Stimulated activated CD4-positive, alpha-beta T cell treated with anti-CD3 and anti-CD28 coated beads, Interleukin-2, amount 100 ng/mL, for 48 hours (primary cell): Measurements from ENCODE around the gene TOMM40.
"Not testable (repeated sequence)": the region's sequence is repeated elsewhere in the genome, so short reads cannot be mapped to it uniquely, and the experiment has no call there.

ENCODE experiments used
- DNase-seq, 2 donors: peaks; one replicate each; pipeline ENCODE4 v3.0.0-alpha.2; 2020

Gene TOMM40

GRCh38 chr19:44891016-44891882 is at the start of gene TOMM40:
Gene TOMM40 (plus strand): TSS chr19:44891254. CDS start chr19:44891416, 162 bp downstream.
- peak; percentile 99 for DNase-seq

- no peak for DNase-seq
Observed at GRCh38 chr19:44845286-44845611, 45.8 kb upstream of the TOMM40 start.

- peak; percentile 94 to 98 for DNase-seq
Observed at GRCh38 chr19:44845612-44846454, 45.2 kb upstream of the TOMM40 start, which contains the start of gene NECTIN2. Gene NECTIN2 (plus strand): TSS chr19:44846297. CDS start chr19:44846526, 229 bp downstream.

GRCh38 chr19:44846455-44847143 is 44.5 kb upstream of the TOMM40 start:
- DNase-seq, result no peak

GRCh38 chr19:44847144-44848035 is 43.7 kb upstream of the TOMM40 start:
- no peak for DNase-seq

- no peak for DNase-seq
Observed at GRCh38 chr19:44848036-44848811, 42.8 kb upstream of the TOMM40 start.

GRCh38 chr19:44848812-44849447 is 42.1 kb upstream of the TOMM40 start:
- DNase-seq, result no peak

- no peak for DNase-seq
Observed at GRCh38 chr19:44850641-44851109, 40.4 kb upstream of the TOMM40 start.

- DNase-seq, result no peak
Observed at GRCh38 chr19:44851427-44851826, 39.6 kb upstream of the TOMM40 start.

GRCh38 chr19:44855606-44856005 is 35.4 kb upstream of the TOMM40 start:
- DNase-seq, result no peak

- DNase-seq, result no peak
Observed at GRCh38 chr19:44856421-44857083, 34.5 kb upstream of the TOMM40 start.

GRCh38 chr19:44857837-44858236 is 33.2 kb upstream of the TOMM40 start:
- DNase-seq, result no peak

- DNase-seq, result not testable (repeated sequence)
Observed at GRCh38 chr19:44861576-44861975, 29.5 kb upstream of the TOMM40 start.

- DNase-seq, result no peak
Observed at GRCh38 chr19:44863990-44864389, 27.1 kb upstream of the TOMM40 start.

GRCh38 chr19:44865196-44865767 is 25.8 kb upstream of the TOMM40 start:
- DNase-seq, result no peak

GRCh38 chr19:44866664-44867063 is 24.4 kb upstream of the TOMM40 start:
- no peak for DNase-seq

- no peak for DNase-seq
Observed at GRCh38 chr19:44867578-44867977, 23.5 kb upstream of the TOMM40 start.

GRCh38 chr19:44869733-44870470 is 21.2 kb upstream of the TOMM40 start:
- no peak for DNase-seq

- DNase-seq, result no peak
Observed at GRCh38 chr19:44871809-44872208, 19.2 kb upstream of the TOMM40 start.
